GM12878 (cell line): ENCODE measurements around the gene CCL4. TPM values are rescaled to one million over a fixed set of nuclear protein-coding genes. Genes with fewer than 3 reads are reported as not detected.

Experiments used
- ATAC-seq: fragments of 200-7000 bp; cut with Tn5 transposase; 3 replicates; pipeline ENCODE4 v1.9.1; 2020; ENCODE audit warnings: mild to moderate bottlenecking, moderate library complexity
- BruUV-seq: library from RNA; stranded (reverse); fragments of 400-500 nt; replicated peaks from 2 replicates; lab custom pipeline; 2021; lab: Mats Ljungman, UMichigan
- CTCF ChIA-PET: fragments of 300-600 bp; sonication (Branson Sonifier 250); formaldehyde crosslinking; extraction: SDS; loops from one replicate; lab custom pipeline; 2021; ENCODE audit warnings: inconsistent platforms; lab: Yijun Ruan, JAX
- POLR2A ChIA-PET: fragments of 350-600 bp; formaldehyde crosslinking; extraction: SDS; loops from one replicate; lab custom pipeline; 2021; ENCODE audit warnings: inconsistent platforms; lab: Charles Lee
- RAD21 ChIA-PET: fragments of 300-600 bp; sonication (Branson Sonifier 250); formaldehyde crosslinking; loops from one replicate; lab custom pipeline; 2023; ENCODE audit warnings: antibody characterized with exemption; ENCODE audit not compliant: unreplicated experiment; lab: Charles Lee
- SMC1A ChIA-PET: fragments of 300-600 bp; sonication (Branson Sonifier 250); formaldehyde crosslinking; loops from one replicate; lab custom pipeline; 2023; ENCODE audit not compliant: unreplicated experiment, uncharacterized antibody; lab: Charles Lee
- DNase-seq: peaks from one replicate; pipeline ENCODE4 v3.0.0-alpha.2; 2011; ENCODE audit warnings: low read depth, low spot score
- FAIRE-seq: peaks from 3 replicates; lab custom pipeline; 2011; peaks lifted over from hg19 to GRCh38; lab: Jason Lieb, UNC
- H2AFZ ChIP-seq: 2 replicates; pipeline ENCODE4 v1.6.0; 2011; ENCODE audit warnings: low read depth, low read length, control low read depth; ENCODE audit not compliant: control insufficient read depth
- H3K27ac ChIP-seq: 2 replicates; pipeline ENCODE4 v1.5.1; 2011; ENCODE audit warnings: control low read depth; ENCODE audit not compliant: control insufficient read depth, insufficient read depth
- H3K27me3 ChIP-seq, 2 experiments: replicated peaks in 1 of 2; 2 replicates each; pipeline versions ENCODE4 v1.6.0 to v1.6.1; 2011; ENCODE audit warnings: low read length in 1 of 2; ENCODE audit not compliant: control insufficient read depth in 2 of 2, insufficient read depth in 2 of 2
- H3K36me3 ChIP-seq, 2 experiments: 2 replicates each; pipeline ENCODE4 v1.5.1; 2011; ENCODE audit warnings: low read length in 1 of 2; ENCODE audit not compliant: control insufficient read depth in 2 of 2, insufficient read depth in 2 of 2
- H3K4me1 ChIP-seq: 2 replicates; pipeline ENCODE4 v1.6.1; 2011; ENCODE audit warnings: mild to moderate bottlenecking, low read length, moderate library complexity, mixed read lengths; ENCODE audit not compliant: control insufficient read depth, insufficient read depth
- H3K4me2 ChIP-seq: 2 replicates; pipeline ENCODE4 v1.6.0; 2011; ENCODE audit warnings: control low read depth; ENCODE audit not compliant: control insufficient read depth, insufficient read depth
- H3K4me3 ChIP-seq: fragments of 200-600 bp; sonication (generic); 2 replicates; pipeline ENCODE4 v1.5.1; 2016
- H3K79me2 ChIP-seq: 2 replicates; pipeline ENCODE4 v1.6.0; 2011; ENCODE audit warnings: low read length; ENCODE audit not compliant: control insufficient read depth, insufficient read depth
- H3K9ac ChIP-seq: 2 replicates; pipeline ENCODE4 v1.8.0; 2011; ENCODE audit warnings: low read length, control low read depth, mixed read lengths; ENCODE audit not compliant: control insufficient read depth, insufficient read depth
- H3K9me3 ChIP-seq: replicated peaks from 3 replicates; pipeline ENCODE4 v1.5.1; 2011; ENCODE audit warnings: mild to moderate bottlenecking, low read length; ENCODE audit not compliant: control insufficient read depth, insufficient read depth
- H4K20me1 ChIP-seq: 2 replicates; pipeline ENCODE4 v1.6.0; 2011; ENCODE audit not compliant: control insufficient read depth, insufficient read depth
- ASH2L ChIP-seq: fragments of 300-600, 200-600 bp; sonication (generic); IDR thresholded peaks from 2 replicates; pipeline ENCODE4 v1.6.1; 2017; ENCODE audit warnings: low read depth, mild to moderate bottlenecking, borderline replicate concordance
- BCLAF1 ChIP-seq: fragments of 450-650 bp; IDR thresholded peaks from 2 replicates; pipeline ENCODE4 v1.6.1; 2017; ENCODE audit warnings: antibody characterized with exemption, mild to moderate bottlenecking, moderate library complexity
- CEBPB ChIP-seq, 2 experiments: fragments of 150-350 bp in 1 of 2; IDR thresholded peaks; 2 replicates each; pipeline ENCODE4 v1.6.1; 2012 to 2014; ENCODE audit warnings: low read depth in 2 of 2, low read length in 2 of 2, borderline replicate concordance in 1 of 2, inconsistent platforms in 1 of 2
- FOXM1 ChIP-seq: IDR thresholded peaks from 2 replicates; pipeline ENCODE4 v1.6.1; 2012; ENCODE audit warnings: low read depth, mild to moderate bottlenecking, inconsistent platforms, low read length, moderate library complexity
- IKZF2 ChIP-seq, 2 experiments: fragments of 450-650 bp; IDR thresholded peaks; 2 replicates each; pipeline ENCODE4 v1.6.1; 2017; ENCODE audit warnings: mild to moderate bottlenecking in 2 of 2, moderate library complexity in 2 of 2
- MTA2 ChIP-seq: fragments of 450-650 bp; IDR thresholded peaks from 2 replicates; pipeline ENCODE4 v1.6.1; 2016; ENCODE audit warnings: low read depth, mild to moderate bottlenecking, moderate library complexity
- NFXL1 ChIP-seq: fragments of 450-650 bp; IDR thresholded peaks from 2 replicates; pipeline ENCODE4 v1.6.1; 2017; ENCODE audit warnings: antibody characterized with exemption, mild to moderate bottlenecking, borderline replicate concordance
- RAD21 ChIP-seq: IDR thresholded peaks from 2 replicates; pipeline ENCODE4 v1.6.1; 2011; ENCODE audit warnings: mild to moderate bottlenecking, low read depth, low read length, moderate library complexity; ENCODE audit not compliant: insufficient read depth
- SMAD5 ChIP-seq: IDR thresholded peaks from 2 replicates; pipeline ENCODE4 v1.6.1; 2016; ENCODE audit warnings: antibody characterized with exemption, low read depth
- SP1 ChIP-seq: IDR thresholded peaks from one replicate; pipeline ENCODE4 v1.6.1; 2011; ENCODE audit warnings: low read depth, low read length
- STAT1 ChIP-seq: fragments of 450-650 bp; conservative IDR thresholded peaks from 2 replicates; pipeline ENCODE4 v1.6.1; 2014; ENCODE audit warnings: antibody characterized with exemption, mild to moderate bottlenecking
- TCF3 ChIP-seq: IDR thresholded peaks from 2 replicates; pipeline ENCODE4 v1.6.1; 2012; ENCODE audit warnings: low read depth, mild to moderate bottlenecking, low read length, borderline replicate concordance; ENCODE audit not compliant: insufficient read depth
- TCF7 ChIP-seq: IDR thresholded peaks from 2 replicates; pipeline ENCODE4 v1.6.1; 2014; ENCODE audit warnings: antibody characterized with exemption, borderline replicate concordance
- USF2 ChIP-seq: IDR thresholded peaks from 2 replicates; pipeline ENCODE4 v1.6.1; 2011; ENCODE audit warnings: low read depth, low read length, improper control_type of control experiment, borderline replicate concordance
- ZNF384 ChIP-seq: IDR thresholded peaks from 2 replicates; pipeline ENCODE4 v1.6.1; 2012; ENCODE audit warnings: low read depth, mild to moderate bottlenecking, low read length, improper control_type of control experiment, borderline replicate concordance
- WGBS: methylation state at CpG from one replicate; pipeline ENCODE4 v1.1.6; 2016; ENCODE audit warnings: low lambda C conversion rate; ENCODE audit not compliant: insufficient replicate concordance, insufficient coverage; ENCODE audit errors: missing lambda C conversion rate; 5-methylcytosine and 5-hydroxymethylcytosine counted together
- in situ Hi-C: fragments of 300-500 bp; cut with MboI; formaldehyde crosslinking; loops from 9 replicates; pipeline ENCODE4 v1.14.3; 2018; ENCODE audit warnings: mixed read lengths
- intact Hi-C: fragments of 100-400 bp; cut with micrococcal nuclease; formaldehyde crosslinking; loops from one replicate; pipeline ENCODE4 v1.14.2; 2022; ENCODE audit not compliant: unreplicated experiment
- polyA plus RNA-seq, 11 experiments: library from polyadenylated mRNA; depleted of rRNA in 4 of 11; unstranded in 6 of 11; stranded (reverse) in 5 of 11; fragments of >200 nt; fragmentation: Nextera tagmentation in 4 of 11; fragmentation: Illumina TruSeq in 1 of 11; extraction: Ambion mirVana in 4 of 11; extraction: Trizol in 1 of 11; gene quantifications; 1 replicate in 1 of 11; 2 replicates in 10 of 11; pipeline versions ENCODE4 v1.2.1 to v1.2.3, GENCODE V29; 2011 to 2016; ENCODE audit warnings: inconsistent platforms in 2 of 11, missing spikeins in 2 of 11, low read depth in 1 of 11
- total RNA-seq, 4 experiments: library from RNA; depleted of rRNA in 3 of 4; stranded (reverse); fragments of >200 nt in 3 of 4; fragmentation: Illumina TruSeq in 1 of 4; extraction: Trizol in 1 of 4; gene quantifications; 2 replicates each; pipeline versions ENCODE4 v1.2.1 to v1.2.3, GENCODE V29; 2013 to 2021
- TF ChIP-seq, protein P1 (sequence below): fragments of 450-650 bp; IDR thresholded peaks from 2 replicates; pipeline ENCODE4 v1.6.1; 2018; ENCODE audit warnings: mild to moderate bottlenecking, low read depth, moderate library complexity; ENCODE audit not compliant: partially characterized antibody

Gene CCL4
- total and polyA plus RNA-seq, 10 of the 15 experiments (the other 5 are each of a cell fraction or from before 2014, with no cell fraction given) = 18.7 to 741 (median 79.4) TPM

DNA sequence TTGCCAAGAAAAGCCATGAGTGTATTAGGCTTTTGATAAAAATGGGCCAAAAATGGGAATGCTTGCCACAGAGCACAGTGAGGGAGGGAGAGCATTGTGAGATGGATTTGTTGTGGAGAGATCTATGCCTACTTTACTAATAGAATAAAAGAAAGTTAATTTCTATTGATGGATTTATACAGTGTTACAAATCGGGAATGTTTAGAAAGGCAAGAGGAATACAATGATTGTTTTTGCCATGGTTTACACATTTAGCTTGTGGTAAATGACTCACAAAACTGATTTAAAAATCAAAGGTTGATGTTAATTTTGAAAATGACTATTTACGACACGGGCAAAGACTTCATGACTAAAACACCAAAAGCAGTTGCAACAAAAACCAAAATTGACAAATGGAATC, 16.6 kb downstream of the CCL4 start:
- Histone ChIP-seq H3K4me1 (peaks cover 18% of the 10 kb centered on the region), H3K79me2 (no peaks in the 10 kb centered on the region), H3K9me3 (peaks cover 5% of the 10 kb centered on the region), H3K27ac (no peak overlapping the region), H2AFZ (no peak overlapping the region), H3K36me3 (no peaks in the 10 kb centered on the region), H3K4me2 (no peak overlapping the region), H3K9ac (no peak overlapping the region), H3K4me3 (no peak overlapping the region), H4K20me1 (no peaks in the 10 kb centered on the region), H3K27me3 (no peaks in the 10 kb centered on the region)
- ChIA-PET SMC1A (interaction anchor here (0.6 to 9.0 kb wide), 7 partner anchors 9 to 151 kb away, joined by 3 to 128 read pairs (median 9); partner anchors contain the start of gene CCL3), RAD21 (interaction anchor here (2.5 to 4.3 kb wide), 4 partner anchors 8 to 31 kb away, joined by 19 to 36 read pairs (median 28); partner anchors contain the start of gene CCL3), CTCF (interaction anchor here (1.1 to 4.9 kb wide), 5 partner anchors 11 to 151 kb away, joined by 3 to 36 read pairs (median 9); partner anchors contain the start of gene CCL3), POLR2A (interaction anchor here (1.2 to 1.6 kb wide), 3 partner anchors 8 to 17 kb away, joined by 3 to 6 read pairs (median 5); partner anchors contain the start of gene CCL4)
- WGBS = 47% methylated on average over 3 of the region's 3 CpGs
- ATAC-seq (no peak), DNase-seq (no peak), FAIRE-seq (no peak)
- no TSS peak for BruUV-seq
- intact Hi-C loops (no loop called here), in situ Hi-C loops (no loop called here)
- no peak for TF ChIP-seq CEBPB (IDR thresholded peaks at IDR 0.05; ENCODE audit: borderline replicate concordance in 1 of 2, low read depth in 2 of 2, low read length in 2 of 2)
- no peak for TF ChIP-seq ZNF384
- no peak for TF ChIP-seq FOXM1
- TF ChIP-seq STAT1 = no peak
- no peak for TF ChIP-seq NFXL1
- no peak for TF ChIP-seq SP1
- TF ChIP-seq MTA2 = no peak
- TF ChIP-seq IKZF2 (IDR thresholded peaks at IDR 0.05) = no peak
- TF ChIP-seq USF2 = no peak
- TF ChIP-seq TCF7 = no peak
- no peak for TF ChIP-seq BCLAF1
- no peak for TF ChIP-seq RAD21
- no peak for TF ChIP-seq SMAD5
- TF ChIP-seq TCF3 = no peak
- no peak for TF ChIP-seq ASH2L
- TF ChIP-seq, protein P1, sequence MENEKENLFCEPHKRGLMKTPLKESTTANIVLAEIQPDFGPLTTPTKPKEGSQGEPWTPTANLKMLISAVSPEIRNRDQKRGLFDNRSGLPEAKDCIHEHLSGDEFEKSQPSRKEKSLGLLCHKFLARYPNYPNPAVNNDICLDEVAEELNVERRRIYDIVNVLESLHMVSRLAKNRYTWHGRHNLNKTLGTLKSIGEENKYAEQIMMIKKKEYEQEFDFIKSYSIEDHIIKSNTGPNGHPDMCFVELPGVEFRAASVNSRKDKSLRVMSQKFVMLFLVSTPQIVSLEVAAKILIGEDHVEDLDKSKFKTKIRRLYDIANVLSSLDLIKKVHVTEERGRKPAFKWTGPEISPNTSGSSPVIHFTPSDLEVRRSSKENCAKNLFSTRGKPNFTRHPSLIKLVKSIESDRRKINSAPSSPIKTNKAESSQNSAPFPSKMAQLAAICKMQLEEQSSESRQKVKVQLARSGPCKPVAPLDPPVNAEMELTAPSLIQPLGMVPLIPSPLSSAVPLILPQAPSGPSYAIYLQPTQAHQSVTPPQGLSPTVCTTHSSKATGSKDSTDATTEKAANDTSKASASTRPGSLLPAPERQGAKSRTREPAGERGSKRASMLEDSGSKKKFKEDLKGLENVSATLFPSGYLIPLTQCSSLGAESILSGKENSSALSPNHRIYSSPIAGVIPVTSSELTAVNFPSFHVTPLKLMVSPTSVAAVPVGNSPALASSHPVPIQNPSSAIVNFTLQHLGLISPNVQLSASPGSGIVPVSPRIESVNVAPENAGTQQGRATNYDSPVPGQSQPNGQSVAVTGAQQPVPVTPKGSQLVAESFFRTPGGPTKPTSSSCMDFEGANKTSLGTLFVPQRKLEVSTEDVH = no peak
